Hematopoietic multipotent progenitor cell treated with erythropoietin and hydrocortisone succinate and interleukin-3 and kit ligand, for 8 days (in vitro differentiated cells): Measurements from ENCODE around the gene GPX3.

Experiments used
- DNase-seq: peaks from one replicate; pipeline ENCODE4 v3.0.0-alpha.2; 2015

Gene GPX3

DNA sequence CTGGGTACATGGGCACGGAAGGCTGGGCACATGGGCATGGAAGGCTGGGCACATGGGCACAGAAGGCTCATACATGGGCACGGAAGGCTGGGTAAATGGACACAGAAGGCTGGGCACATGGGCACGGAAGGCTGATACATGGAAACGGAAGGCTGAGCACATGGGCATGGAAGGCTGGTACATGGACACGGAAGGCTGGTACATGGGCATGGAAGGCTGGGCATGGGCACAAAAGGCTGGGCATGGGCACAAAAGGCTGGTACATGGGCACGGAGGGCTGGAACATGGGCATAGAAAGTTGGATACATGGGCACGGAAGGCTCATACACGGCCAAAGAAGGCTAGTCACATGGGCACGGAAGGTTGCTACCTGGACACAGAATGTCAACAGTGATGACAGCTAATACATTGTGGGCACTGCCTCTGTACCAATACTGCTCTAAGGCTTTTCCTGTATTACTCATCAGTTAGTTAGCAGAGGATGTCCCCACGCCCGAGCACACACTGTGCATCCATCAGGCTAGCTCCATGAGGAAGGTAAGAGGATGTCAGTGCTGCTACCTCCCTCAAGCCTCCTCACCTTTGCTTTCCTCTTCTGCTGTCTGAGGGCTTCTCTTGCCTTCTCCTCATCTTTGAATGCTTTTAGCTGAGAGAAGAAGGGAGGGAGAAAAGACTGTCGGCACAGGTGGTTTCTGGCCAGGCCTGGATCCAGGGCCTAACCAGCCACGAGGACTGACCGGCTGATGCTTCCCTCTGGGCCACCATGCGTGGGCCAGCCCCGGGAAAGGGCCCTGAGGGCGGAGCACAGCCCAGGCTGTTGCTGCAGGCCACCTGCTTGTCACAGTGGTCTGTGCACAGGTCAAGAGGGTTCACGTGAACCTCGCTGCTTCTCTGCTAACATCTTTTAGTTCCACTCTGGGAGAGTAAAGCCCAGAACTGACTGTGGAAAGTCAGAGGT lies 14.3 kb downstream of the GPX3 start:
- DNase-seq: no peak

DNA sequence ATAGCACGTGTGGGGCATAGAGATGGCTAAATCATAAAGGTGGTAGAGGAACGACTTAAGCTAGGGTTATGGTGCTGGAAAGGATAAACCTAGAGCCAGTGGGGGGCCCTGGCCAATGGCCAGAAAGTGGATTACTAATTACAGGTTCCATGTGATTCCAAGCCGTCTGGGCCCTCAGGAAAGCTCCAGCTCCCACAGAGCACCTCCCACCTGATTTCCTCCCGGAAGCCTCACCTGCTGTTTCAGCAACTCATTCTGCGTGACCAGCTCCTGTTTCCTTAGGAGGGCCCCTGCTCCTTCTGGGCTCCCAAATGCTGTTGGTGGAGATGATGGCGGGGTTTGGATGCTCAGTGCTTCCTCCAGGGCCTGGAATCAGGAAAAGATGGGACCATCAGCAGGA lies 16.2 kb downstream of the GPX3 start:
- DNase-seq: no peak

DNA sequence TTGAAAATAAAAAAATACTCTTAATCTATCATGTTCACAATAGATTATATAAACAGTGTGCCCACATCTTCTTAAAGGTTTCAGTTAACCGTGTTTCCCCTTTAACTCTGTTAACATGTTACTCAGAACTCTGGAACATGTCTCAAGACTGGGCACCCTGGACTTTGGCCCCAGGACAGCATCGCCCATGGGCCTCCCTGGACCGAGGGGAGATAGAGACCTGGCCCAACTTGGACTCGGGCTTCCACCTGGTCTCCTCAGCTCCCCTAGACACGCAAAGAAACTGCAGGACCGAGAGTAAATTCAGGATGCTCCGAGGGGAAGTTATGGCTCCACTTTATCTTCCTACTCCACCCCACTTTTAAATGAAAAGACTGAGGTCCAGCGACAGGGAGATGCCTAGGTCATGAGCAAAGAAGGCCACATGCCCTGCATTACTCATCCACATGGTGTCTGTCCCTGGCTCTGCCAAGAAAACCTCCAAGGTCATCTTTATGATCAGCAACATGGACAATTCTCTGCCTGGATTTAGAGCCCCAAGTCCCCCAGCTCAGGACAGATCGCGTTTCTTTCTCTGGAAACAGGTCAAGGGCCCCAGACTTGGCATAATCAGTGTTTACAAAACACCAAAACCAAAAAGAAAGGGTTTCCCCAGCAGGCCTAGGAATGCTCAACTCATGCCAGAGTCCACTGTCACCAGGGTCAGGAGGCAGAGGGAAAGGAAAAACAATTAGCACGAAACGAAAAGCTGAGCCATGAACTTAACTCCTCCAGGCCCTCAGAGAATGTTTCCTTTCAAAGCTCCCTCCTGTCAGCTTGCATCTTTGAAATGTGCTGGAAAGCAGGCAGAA lies 17.4 kb downstream of the GPX3 start:
- DNase-seq: no peak

DNA sequence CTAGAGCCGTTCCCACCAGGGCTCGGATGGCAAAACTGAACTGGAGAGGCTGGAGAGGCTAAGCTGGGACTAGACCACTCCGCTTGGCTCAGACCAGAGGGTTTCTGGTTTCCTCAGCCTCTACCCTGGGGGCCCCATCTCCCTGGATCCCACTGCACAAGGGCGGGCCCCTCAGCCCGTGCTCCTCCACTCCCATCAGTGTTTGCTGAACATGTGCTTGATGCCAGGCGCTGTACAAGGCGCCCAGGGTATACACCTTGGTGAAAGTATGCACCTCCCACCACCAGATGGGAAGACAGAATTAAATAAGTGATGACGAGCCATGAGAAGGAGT lies 18.0 kb downstream of the GPX3 start:
- DNase-seq: no peak

DNA sequence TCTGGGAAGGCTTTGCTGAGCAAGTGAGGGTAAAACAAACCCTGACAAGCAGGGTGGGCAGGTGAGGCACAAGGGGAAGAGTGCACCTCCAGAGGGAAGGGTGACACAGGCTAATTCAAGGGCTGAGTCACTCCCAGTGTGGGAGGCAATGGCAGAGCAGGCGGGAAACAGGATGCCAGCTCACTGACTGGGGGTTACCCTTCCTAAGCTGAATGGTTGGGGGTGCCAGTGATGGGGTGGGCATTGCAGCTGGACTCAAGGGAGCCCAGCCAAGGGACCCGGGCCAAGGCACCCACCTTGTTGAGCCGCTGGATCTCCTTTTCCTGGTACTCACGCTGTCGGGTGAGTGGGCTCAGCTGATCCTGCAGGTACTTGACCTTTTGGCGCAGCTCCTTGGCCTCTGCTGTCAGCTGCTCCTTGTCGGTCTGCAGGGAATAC lies 18.4 kb downstream of the GPX3 start:
- no peak for DNase-seq

DNA sequence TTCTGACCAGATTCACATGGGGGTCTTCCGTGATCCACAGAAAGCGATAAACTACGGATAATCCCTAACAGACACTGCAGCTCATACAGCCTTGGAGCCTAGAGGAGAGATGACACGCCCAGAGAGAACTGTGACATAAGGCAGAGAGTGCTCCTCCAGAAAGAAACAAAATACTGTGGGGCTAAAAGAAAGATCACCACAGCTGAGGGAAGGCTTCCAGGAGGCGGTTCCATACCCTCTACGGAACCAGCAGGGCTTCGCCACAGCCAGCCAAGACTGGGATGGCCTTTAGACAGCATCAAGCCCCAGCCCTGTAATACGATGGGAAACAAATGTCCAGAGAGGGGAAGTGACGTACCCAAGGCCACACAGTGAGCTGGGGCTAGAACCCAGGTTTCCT lies 19.3 kb downstream of the GPX3 start:
- no peak for DNase-seq

DNA sequence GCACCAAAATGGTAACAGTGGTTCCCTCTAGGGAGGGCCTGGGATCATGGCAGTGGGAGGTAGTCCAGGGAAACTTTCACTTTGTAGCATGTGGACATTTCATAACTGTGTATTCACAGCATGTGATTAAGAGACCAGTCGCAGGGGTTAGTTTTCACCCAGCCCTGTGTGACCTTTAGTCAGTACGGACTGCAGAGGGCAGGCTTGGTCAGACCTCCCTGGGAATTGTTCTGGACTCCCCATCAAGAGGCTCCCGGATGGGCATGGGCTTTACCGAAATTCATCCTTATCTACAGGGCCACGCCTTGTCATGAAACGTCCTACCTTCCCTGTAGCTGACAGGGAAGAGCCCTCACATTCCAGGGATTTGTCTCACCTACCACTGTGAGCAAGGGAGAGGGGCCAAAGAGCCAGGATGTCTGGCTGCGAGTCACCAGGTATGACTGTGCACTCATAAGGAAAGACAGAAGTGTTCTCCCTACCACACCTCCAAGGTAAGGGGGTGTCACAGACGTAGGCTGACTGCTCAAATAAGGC lies 19.9 kb downstream of the GPX3 start:
- no peak for DNase-seq

DNA sequence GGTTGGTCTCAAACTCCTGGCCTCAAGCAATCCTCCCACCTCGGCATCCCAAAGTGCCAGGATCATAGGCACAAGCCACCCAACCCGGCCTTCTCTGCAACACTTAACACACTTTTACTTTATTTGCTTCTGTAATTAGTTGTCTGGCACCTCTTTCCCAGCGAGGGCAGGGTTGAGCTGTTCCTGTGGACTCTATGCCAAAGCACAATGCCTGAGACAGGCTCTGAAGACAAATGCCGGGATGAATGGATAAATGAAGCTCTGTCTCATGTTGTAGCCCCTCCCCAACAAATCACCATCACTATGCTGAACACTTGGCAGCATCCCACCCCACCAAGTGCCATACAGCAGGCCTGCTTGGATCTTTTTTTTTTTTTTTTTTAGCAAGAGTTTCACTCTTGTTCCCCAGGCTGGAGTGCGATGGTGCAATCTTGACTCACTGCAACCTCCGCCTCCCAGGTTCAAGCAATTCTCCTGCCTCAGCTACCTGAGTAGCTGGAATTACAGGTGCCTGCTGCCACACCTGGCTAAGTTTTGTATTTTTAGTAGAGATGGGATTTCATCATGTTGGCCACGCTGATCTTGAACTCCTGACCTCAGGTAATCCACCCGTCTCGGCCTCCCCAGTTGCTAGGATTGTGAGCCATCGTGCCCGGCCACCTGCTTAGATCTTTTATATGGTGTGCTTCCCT lies 21.3 kb downstream of the GPX3 start:
- DNase-seq: no peak

DNA sequence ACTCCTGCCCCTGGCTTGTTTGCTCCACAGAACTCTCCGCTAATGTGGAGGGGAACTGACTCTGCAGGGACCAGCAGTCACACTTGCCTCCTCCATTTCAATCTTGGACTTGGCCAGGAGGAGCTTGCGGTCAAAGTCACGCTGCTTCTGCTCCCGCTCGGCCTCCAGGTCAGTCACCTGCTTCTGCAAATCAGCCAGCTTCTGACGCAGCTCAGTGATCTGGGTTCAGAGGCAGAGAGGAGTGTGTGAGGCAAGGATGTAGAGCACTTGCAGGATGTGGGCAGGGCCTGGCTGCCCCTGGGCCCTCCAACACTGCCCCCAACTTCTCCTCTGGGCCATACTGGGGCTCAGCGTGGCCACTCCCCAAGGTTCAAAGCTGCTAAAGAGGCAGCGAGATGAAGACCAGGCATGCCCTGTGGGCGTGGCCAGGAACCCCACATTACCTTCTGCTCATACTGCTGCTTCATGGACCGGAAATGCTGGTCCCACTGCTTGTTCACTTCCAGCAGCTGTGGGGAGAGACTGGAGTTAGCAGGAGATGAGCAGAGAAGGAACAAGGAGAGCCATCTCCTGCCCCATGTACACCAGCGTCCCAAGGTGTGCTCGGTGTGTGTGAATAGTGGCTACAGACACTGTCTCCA lies 22.2 kb downstream of the GPX3 start:
- DNase-seq: no peak

DNA sequence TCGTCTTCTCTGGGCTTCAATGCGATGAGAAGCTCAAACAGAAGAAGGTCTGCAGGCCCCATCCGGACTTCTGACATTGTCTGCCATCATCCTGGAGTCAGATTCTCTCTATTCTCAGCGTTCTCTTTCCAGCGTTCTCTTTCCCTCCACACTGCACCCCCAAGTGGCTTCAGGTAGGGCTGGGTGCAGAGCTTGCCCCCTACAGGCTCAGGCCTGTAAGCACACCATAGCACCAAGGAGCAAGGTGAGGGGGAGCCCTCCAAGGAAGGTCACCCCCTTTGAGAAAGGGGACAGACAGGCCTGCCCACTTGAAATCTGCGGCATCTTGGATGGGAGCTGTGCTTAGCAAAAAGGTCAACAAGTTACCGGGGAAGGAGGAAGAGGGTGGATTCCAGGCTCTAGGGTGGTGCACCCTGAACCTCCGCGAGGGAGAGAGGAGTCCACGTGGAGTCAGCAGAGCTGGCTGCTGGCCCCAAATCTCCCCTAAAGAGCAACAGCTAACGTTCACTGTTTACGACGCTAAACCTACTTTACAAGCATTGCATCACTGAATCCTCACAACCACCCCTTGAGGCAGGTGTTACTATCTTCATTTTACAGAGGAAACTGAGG lies 27.5 kb downstream of the GPX3 start:
- peak; percentile 35 for DNase-seq

DNA sequence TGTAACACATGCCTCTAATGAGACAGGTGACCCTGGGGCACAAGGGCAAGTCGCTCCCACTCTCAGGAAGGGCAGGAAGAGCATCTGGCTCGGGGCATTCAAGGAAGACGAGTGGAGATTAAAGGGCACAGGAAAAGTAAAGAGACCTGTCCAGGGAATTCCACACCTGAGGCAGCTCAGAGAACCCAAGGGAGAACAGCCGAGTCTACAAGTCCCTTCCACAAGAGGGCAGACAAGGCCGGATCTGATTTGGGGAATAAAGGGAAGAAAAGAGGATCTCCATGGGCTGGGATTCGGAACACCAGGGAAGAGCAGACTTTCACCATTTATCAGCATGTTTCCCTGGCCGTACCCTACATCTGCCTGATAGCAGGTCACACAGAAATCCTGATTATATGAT lies 28.1 kb downstream of the GPX3 start:
- peak; percentile 10 for DNase-seq

DNA sequence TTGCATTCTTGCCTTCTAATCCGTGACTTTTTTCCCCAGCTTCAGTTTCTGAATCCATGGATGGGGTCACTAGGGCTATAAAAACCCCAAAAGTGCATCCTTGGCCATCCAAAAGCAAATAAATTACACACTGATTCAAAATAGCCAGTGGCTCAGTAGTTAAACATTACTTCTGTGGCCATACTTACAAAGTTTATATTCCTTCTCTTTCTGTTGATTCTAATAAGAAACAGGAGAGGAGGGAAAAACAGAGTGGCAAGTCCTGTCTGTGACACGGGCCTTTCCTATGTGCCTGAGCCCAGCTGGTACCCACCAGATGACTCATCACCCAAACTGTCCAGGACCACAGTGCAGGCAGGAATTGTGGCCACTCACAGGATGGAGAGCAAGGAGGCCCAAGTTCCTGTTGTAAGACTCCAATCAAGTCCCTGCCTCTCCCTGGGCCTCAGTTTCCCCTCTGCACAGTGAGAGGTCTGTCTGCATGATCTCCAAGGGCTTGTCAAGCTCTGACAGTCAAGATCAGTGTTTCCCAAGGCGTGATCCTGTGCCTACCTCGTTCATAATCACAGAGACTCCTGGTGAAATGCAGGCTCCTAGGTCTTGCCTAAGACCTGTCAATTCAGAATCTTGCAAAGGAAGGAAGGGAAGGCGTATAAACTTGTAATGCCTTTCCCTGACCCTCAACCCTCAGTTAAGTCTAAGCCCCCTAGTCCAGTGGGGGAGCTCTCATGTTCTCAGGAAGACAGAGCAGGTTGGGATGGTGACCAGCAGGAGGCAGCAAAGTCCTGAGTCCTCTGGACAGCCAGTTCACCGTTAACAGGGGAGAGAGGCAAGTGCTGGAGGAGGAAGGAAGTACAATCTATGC lies 30.9 kb downstream of the GPX3 start:
- peak; percentile 88 for DNase-seq

DNA sequence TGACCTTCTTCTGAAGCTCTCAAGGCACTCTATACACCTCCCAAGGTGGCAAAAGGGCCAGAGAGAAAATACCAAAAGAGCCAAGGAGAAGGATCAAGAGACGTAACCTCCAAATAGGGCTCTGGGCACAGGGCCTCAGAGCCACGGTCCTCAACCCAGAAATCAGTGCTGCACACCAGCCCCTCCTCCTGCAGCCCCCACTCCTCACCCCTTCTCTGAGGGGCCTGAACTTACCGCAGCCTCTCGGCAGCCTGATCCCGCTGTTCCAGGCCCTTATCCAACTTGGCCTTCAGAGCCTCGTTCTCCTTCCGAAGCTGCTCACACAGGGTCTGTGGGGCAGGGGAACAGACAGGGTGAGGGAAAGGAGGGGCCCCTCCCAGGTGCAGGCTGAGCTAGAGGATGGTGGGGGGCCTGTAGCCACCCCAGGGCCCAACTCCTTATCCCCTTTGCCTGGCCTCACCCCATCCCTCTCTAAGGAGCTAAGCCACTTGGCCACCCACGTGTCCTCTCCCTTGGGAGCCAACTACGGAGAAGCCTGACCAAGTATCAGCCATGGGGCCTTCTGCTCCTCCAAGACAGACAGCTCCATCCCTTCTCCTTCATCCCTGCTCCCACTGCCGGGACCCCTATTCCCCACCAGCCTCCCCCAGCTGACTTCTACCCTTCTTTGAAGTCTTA lies 31.7 kb downstream of the GPX3 start:
- no peak for DNase-seq

DNA sequence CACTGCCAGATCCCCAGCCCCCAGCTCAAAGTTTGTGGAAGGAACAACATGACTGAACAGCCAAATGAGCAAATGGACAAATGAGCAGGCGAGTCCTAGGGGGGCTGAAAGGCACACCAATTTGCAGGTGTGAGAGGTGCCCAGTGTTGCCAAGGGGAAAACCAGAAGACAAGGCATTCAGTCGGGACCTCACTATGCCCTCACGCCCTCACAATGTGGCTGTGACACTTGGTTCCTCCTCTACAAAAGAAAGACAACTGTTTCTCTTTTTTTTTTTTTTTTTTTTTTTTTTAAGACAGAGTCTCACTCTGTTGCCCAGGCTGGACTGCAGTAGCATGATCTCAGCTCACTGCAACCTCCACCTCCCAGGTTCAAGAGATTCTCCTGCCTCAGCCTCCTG lies 32.4 kb downstream of the GPX3 start:
- no peak for DNase-seq

DNA sequence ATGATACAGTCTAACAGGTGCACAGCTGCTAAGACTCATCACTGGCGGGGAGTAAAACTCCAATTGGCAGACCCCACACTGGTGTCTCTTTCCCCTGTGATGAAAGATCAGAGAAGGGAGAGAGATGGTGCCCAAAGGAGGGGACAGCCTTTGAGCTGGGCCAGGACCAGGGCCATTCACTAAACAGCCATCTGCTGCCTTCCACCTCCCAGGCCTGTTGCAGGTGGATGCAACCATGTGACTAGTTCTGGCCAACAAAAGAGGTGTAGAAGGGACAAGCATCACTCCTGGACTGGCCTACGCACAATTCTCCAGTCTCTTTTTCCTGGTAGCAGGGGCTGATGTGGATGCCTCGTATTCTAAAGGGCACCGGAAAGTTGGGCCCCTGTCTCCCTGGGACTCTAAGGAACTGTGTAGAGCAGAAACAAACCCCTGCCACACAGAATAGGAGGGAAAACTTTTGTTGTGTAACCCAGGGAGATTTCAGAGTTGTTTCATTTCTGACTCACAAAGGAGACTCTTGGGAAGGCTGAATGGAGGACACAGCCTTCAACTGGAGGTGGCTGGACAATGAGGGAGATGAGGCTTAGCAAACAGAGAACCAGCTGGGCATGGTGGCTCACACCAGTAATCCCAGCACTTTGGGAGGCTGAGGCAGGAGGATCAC lies 33.5 kb downstream of the GPX3 start:
- DNase-seq: no peak

DNA sequence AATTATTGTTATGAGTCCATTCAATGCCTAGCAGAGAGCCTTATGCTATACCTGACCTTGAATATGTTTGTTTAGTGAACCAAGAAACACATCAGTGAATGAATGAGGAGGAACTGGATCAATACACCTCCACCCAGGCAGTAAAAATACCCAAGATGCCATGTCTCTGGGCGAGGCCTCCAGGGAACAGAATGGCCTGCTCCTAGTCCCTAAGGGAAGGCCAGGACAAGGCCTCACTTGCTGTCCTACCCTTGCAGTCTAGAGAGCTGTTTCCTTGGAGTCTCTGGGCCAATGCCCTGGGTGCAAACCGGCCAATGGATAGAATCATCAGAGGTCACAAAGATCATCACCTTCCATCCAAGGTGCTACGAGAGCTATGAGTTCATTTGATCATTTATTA lies 34.3 kb downstream of the GPX3 start:
- no peak for DNase-seq

DNA sequence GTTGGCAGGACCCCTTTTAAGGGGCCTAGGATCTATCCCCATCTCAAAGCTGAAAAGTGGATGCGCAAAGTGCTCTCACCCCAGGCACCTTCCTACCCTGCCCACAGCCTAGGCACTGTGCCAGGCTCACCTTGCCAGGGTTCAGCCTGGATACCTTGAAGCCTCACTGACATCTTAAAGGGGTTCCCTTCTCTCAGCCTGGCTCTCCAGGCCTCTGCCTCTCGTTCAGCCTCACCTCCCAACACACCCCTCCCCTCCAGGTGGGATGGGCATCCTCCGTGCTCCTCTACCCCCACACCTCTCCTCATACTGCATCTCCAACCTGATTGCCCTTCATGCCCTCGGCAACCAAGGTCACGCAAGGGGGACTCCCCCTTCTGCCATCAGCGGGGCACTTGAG lies 34.9 kb downstream of the GPX3 start:
- DNase-seq: no peak

DNA sequence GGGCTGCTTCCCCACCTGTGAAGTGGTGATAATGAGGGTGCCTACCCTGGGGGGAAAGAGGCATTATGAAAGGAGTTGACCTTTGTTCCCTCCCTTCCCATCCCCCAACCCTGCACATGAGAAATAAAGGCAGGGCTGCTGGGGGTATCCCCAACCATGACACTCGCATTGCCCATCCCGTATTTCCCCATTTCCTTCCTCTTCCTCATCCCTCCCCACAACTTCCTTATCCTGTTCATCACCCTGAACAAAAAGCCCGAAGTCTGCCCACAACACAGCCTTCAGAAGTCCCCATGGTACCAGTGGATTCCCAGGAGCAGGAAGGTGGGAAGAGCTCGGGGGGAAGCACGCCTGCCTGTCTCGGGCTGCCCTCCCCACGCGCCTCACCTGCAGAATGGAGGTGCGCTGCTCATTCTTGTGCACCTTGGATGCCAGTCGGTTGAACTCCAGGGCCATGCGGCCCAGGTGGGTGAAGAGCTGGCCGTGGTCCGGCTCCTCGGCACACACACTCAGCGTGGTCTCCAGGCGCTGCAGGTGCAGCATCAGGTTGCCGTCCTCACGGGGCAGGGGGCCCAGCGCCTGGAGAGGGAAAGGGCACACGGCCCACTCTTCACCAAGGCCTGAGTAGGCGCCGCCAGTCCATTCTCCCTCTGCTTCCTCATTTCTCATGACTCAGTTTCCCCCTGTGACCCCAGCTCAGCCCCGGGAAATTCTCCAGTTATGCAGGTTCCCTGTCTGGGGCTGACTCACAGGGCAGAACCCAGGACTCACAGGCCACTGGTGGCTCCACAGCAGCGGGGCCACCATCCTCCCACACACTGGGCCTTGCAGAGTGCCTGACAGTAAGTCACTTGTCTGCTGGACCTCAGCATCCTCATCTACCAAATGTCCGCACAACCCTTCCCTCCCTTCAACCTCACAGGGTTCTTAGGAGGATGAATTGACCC lies 36.3 kb downstream of the GPX3 start:
- DNase-seq: no peak

DNA sequence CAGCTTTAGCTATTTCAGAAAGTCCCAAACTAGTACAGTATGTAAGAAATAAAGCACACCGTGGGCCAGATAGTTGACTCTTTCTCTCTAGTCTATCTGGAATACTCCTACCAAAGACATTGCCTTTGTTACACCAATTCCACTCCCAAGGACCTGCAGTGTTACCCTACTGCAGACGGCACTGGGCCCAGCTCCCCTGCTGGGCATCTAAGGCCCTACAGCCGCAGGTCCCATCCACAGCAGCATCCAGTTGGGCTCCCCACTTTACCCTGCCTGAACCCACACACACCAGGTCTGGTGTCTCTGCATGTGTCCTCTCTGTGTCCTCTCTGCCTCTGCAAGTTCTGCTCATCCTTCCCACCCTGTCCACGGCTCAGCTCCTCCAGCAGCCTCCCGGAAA lies 37.9 kb downstream of the GPX3 start:
- no peak for DNase-seq
